Progenitor cell of endocrine pancreas (in vitro differentiated cells): ENCODE measurements around the gene MMRN2. TPM values are rescaled to one million over a fixed set of nuclear protein-coding genes. Genes with fewer than 3 reads are reported as not detected.
"Not testable (repeated sequence)": the region's sequence is repeated elsewhere in the genome, so short reads cannot be mapped to it uniquely, and the experiment has no call there.

Experiments used
- DNase-seq: peaks from one replicate; pipeline ENCODE4 v3.0.0; 2021; ENCODE audit warnings: low spot score; ENCODE audit not compliant: unreplicated experiment
- H3K27ac Mint-ChIP-seq: 2 replicates; pipeline ENCODE4 v1.8.0; 2021; ENCODE audit warnings: mild to moderate bottlenecking, moderate library complexity, mixed read lengths
- H3K27me3 Mint-ChIP-seq: 2 replicates; pipeline ENCODE4 v1.8.0; 2021; ENCODE audit warnings: mixed read lengths
- H3K36me3 Mint-ChIP-seq: 2 replicates; pipeline ENCODE4 v1.8.0; 2022; ENCODE audit warnings: mixed read lengths; ENCODE audit not compliant: insufficient read depth
- H3K4me1 Mint-ChIP-seq: 2 replicates; pipeline ENCODE4 v1.8.0; 2021; ENCODE audit warnings: low read depth, mixed read lengths
- H3K4me3 Mint-ChIP-seq: 2 replicates; pipeline ENCODE4 v1.8.0; 2021; ENCODE audit warnings: low read depth, mild to moderate bottlenecking, moderate library complexity, mixed read lengths
- H3K9me3 Mint-ChIP-seq: 2 replicates; pipeline ENCODE4 v1.8.0; 2021; ENCODE audit warnings: low read depth, mixed read lengths
- CTCF ChIP-seq: fragments of 200-600 bp; sonication (generic); IDR thresholded peaks from one replicate; pipeline ENCODE4 v1.5.0; 2021; ENCODE audit warnings: antibody characterized with exemption, mild to moderate bottlenecking; ENCODE audit not compliant: unreplicated experiment
- total RNA-seq: library from RNA; stranded (reverse); gene quantifications from 2 replicates; pipeline ENCODE4 v1.2.1, GENCODE V29; 2021

MMRN2 gene
- total RNA-seq, 1 donor from 2014 or later, result 1.5 TPM

DNA sequence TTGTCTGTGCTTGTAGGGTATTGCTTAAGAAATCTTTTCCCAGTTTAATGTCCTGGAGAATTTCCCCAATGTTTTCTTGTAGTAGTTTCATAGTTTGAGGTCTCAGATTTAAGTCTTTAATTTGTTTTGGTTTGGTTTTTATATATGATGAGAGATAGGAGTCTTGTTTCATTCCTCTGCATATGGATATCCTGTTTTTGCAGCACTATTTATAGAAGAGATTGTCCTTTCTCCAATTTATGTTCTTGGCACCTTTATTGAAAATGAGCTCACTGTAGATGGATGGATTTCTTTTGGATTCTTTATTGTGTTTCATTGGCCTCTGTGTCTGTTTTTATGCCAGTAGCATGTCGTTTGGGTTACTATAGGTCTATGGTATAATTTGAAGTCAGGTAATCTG is 31.1 kb upstream of the MMRN2 start:
- no peak for TF ChIP-seq CTCF
- H3K36me3 Mint-ChIP-seq, result no peaks in the 10 kb centered on the region
- H3K4me3 Mint-ChIP-seq, result no peak overlapping the region
- DNase-seq, result no peak
- H3K27me3 Mint-ChIP-seq, result peaks cover 7% of the 10 kb centered on the region
- H3K27ac Mint-ChIP-seq, result no peak overlapping the region
- peaks cover 5% of the 10 kb centered on the region for H3K9me3 Mint-ChIP-seq
- H3K4me1 Mint-ChIP-seq, result no peaks in the 10 kb centered on the region

GRCh38 chr10:86984498-86984897 is 27.1 kb upstream of the MMRN2 start:
- H3K9me3 Mint-ChIP-seq, DNase-seq, H3K27ac Mint-ChIP-seq, H3K27me3 Mint-ChIP-seq, H3K4me3 Mint-ChIP-seq, H3K4me1 Mint-ChIP-seq, H3K36me3 Mint-ChIP-seq: not testable (repeated sequence)

DNA sequence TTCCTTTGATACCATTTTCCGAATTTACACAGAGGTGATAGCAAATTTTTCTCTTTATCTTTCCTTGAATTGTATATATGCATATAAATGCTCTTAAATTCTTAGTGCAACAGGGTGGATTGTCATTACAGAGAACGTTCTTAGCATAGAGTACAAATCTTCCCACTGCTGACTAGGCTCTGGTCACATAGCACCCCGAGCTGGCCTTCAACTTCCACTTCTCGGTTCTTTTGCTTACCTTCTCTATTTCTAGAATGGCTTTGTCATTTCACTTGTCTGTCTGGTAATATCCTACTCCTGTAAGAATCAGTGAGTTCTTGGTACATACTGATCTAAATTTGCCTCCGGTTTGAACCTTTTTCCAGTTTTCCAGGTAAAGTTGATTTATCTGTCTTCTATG is 24.3 kb upstream of the MMRN2 start:
- TF ChIP-seq CTCF, result no peak
- DNase-seq, result no peak

DNA sequence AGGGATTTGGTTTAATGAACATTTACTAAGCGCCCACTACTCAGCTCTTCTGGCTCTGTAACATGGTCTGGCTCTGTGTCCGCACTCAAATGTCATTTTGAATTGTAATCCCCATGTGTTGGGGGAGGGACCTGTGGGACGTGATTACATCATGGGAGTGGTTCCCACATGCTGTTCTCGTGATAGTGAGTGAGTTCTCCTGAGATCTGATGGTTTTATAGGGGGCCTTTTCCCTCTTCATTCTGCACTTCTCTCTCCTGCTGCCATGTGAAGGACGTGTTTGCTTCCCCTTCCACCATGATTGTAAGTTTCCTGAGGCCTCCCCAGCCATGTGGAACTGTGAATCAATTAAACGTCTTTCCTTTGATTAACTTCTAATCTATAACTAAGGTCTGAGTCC is 23.6 kb upstream of the MMRN2 start:
- not testable (repeated sequence) for DNase-seq, H3K4me3 Mint-ChIP-seq, H3K4me1 Mint-ChIP-seq

More for the DNA sequence above, 24.3 kb upstream of the MMRN2 start:
- Mint-ChIP-seq H3K27ac (no peak overlapping the region), H3K4me1 (peaks cover 2% of the 10 kb centered on the region), H3K4me3 (no peak overlapping the region), H3K9me3 (peaks cover 5% of the 10 kb centered on the region), H3K27me3 (no peaks in the 10 kb centered on the region), H3K36me3 (no peaks in the 10 kb centered on the region)

DNA sequence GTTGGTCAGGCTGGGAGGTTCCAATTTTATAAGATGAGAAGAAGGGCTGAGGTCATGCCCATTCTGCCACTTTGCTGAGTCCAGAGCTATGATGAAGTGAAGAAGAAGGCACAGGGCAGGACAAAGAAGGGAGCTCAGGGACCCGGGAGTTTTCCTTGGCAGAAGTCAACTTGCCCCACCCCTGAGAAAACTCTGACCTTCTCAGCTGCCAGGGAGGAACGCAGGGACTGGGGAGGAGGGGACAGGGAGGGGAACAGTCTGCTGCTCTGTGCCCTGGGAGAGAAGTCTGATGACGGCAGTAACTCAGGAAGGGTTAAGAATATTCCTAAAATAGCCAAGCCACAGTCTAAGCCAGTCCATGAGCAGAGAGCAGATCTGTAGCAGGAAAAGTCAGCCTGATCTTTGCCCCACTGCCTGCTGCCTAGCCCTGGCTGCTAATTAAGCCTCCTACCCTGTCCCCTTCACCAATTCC is 22.6 kb upstream of the MMRN2 start:
- Mint-ChIP-seq H3K27me3 (no peaks in the 10 kb centered on the region), H3K4me3 (no peak overlapping the region)

More for the DNA sequence above, 23.6 kb upstream of the MMRN2 start:
- not testable (repeated sequence) for H3K27ac Mint-ChIP-seq, H3K27me3 Mint-ChIP-seq, H3K9me3 Mint-ChIP-seq, H3K36me3 Mint-ChIP-seq

DNA sequence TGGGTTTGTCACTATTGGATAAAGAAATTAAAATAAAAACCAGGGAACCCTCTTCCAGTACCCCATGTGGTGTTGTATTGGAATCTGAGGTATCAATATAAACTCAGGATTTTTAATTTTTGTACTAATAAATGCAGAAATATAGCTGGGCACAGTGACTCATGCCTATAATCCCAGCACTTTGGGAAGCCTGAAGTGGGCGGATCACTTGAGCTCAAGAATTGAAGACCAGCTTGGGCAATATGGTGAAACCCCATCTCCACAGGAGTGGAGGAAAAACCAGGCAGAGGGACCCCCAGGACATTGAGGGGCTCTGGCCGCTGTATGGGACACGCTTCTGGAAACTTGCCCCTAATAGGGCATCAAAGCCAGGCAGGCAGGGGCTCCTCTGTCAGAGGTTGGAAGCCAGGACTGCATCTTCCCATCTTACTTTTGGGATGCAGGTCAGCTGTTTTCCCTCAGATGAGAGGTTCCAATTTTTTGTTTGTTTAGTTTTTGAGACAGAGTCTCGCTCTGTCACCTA is 21.9 kb upstream of the MMRN2 start:
- no peaks in the 10 kb centered on the region for H3K9me3 Mint-ChIP-seq
- no peaks in the 10 kb centered on the region for H3K36me3 Mint-ChIP-seq
- no peak for TF ChIP-seq CTCF
- H3K27ac Mint-ChIP-seq, result no peak overlapping the region
- H3K27me3 Mint-ChIP-seq, result peaks cover 4% of the 10 kb centered on the region
- DNase-seq, result no peak
- no peak overlapping the region for H3K4me3 Mint-ChIP-seq
- H3K4me1 Mint-ChIP-seq, result peaks cover 7% of the 10 kb centered on the region

More for the DNA sequence above, 22.6 kb upstream of the MMRN2 start:
- no peak for TF ChIP-seq CTCF
- Mint-ChIP-seq H3K27ac (no peak overlapping the region), H3K4me1 (peaks cover 2% of the 10 kb centered on the region), H3K9me3 (no peaks in the 10 kb centered on the region), H3K36me3 (no peaks in the 10 kb centered on the region)
- DNase-seq, result no peak

DNA sequence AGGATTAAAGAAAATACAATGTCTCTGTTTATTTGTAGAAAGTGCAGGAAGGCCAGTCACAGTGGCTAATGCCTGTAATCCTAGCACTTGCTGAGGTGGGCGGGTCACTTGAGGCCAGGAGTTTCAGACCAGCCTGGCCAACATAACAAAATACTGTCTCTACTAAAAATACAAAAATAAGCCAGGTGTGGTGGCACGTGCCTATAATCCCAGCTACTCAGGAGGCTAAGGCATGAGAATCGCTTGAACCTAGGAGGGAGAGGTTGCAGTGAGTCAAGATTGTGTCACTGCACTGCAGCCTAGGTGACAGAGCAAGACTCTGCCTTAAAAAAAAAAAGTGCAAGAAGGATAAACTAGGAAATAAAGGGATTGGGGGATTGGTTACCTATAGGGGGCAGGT is 21.0 kb upstream of the MMRN2 start:
- not testable (repeated sequence) for H3K4me1 Mint-ChIP-seq, H3K4me3 Mint-ChIP-seq, H3K9me3 Mint-ChIP-seq, H3K36me3 Mint-ChIP-seq, H3K27me3 Mint-ChIP-seq, H3K27ac Mint-ChIP-seq, DNase-seq
